SK-N-MC (cell line): ENCODE data around the gene PRKRA.

ENCODE experiments used
- EZH2 ChIP-seq: fragments of 200-600 bp; sonication (generic); IDR thresholded peaks from one replicate; pipeline ENCODE4 v1.6.1; 2017; ENCODE audit warnings: antibody characterized with exemption
- FOXP2 ChIP-seq: optimal IDR thresholded peaks from 2 replicates; pipeline ENCODE3; 2011; ENCODE audit warnings: mild to moderate bottlenecking, moderate library complexity; ENCODE audit not compliant: insufficient read depth; ENCODE audit errors: extremely low read length, control extremely low read depth
- POLR2AphosphoS5 ChIP-seq: IDR thresholded peaks from 2 replicates; pipeline ENCODE4 v1.6.1; 2012; ENCODE audit warnings: mild to moderate bottlenecking, low read depth, low read length, borderline replicate concordance

- TF ChIP-seq POLR2AphosphoS5 (no peak), EZH2 (no peak), FOXP2 (no peak)
Observed at GRCh38 chr2:178479758-178480226, 28.8 kb upstream of the PRKRA start.
